Measurements from ENCODE around the gene CLCNKA.

DNA sequence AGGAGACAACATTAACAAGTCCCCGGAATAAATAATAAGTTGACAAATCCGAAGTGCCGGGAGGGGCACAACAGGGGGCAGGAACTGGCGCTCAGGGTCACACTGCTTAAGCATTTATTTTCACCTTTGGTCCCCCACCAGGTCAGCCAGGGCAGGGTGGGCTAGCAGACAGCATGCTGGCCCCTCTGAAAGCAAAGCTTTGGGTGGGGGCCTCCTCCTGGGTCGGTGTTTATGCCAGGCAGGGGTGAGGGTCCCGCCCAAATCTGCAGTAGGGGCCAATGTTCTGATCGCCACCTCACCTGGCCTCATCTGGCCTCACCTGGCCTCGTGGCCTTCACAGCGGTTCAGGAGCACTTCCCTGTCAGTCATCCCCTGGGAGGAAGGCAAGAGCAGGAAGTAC, 59.8 kb downstream of the CLCNKA start:
- TF ChIP-seq, protein P1, sequence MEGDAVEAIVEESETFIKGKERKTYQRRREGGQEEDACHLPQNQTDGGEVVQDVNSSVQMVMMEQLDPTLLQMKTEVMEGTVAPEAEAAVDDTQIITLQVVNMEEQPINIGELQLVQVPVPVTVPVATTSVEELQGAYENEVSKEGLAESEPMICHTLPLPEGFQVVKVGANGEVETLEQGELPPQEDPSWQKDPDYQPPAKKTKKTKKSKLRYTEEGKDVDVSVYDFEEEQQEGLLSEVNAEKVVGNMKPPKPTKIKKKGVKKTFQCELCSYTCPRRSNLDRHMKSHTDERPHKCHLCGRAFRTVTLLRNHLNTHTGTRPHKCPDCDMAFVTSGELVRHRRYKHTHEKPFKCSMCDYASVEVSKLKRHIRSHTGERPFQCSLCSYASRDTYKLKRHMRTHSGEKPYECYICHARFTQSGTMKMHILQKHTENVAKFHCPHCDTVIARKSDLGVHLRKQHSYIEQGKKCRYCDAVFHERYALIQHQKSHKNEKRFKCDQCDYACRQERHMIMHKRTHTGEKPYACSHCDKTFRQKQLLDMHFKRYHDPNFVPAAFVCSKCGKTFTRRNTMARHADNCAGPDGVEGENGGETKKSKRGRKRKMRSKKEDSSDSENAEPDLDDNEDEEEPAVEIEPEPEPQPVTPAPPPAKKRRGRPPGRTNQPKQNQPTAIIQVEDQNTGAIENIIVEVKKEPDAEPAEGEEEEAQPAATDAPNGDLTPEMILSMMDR (IDR thresholded peaks at IDR 0.05), result no peak
- TF ChIP-seq POLR2A (IDR thresholded peaks at IDR 0.05), result no peak

All from body of pancreas (tissue), 4 donors.